Subcutaneous adipose tissue (tissue), 4 donors: Measurements from ENCODE around the gene CPAMD8. TPM values are rescaled to one million over a fixed set of nuclear protein-coding genes. Genes with fewer than 3 reads are reported as not detected.

Source experiments
- CTCF ChIP-seq: fragments of 450-650 bp; IDR thresholded peaks from one replicate; pipeline ENCODE4 v1.5.1; 2016; ENCODE audit warnings: low read depth, mild to moderate bottlenecking, control low read depth, antibody characterized with exemption, moderate library complexity
- total RNA-seq, 4 donors: library from RNA; depleted of rRNA; stranded (reverse); fragments of >200 nt; gene quantifications; one replicate each; pipeline ENCODE4 v1.1.0, GENCODE V29; 2016

Gene CPAMD8
- total RNA-seq, 4 donors from 2014 or later, result 3.7 to 75.5 (median 22.0) TPM

DNA sequence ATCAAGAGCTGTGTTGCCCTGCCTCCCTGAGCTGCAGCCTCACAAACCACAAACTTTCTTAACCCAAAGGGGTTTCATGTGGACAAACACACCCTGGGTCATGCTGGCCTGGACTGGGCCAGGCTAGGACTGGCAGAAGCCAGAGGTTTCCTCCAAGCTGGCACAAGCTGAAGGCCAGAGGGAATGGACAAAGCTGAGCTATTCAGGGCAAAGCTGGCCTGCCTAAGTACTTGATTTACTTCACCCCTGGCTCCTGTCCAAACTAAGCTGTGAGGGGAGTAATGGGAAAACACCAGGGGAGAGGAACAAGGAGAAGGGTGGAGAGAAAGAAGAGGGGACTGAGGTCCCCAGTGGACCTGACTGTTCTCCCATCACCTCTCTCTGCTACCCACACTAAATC is 6.2 kb downstream of the CPAMD8 start:
- no peak for TF ChIP-seq CTCF

DNA sequence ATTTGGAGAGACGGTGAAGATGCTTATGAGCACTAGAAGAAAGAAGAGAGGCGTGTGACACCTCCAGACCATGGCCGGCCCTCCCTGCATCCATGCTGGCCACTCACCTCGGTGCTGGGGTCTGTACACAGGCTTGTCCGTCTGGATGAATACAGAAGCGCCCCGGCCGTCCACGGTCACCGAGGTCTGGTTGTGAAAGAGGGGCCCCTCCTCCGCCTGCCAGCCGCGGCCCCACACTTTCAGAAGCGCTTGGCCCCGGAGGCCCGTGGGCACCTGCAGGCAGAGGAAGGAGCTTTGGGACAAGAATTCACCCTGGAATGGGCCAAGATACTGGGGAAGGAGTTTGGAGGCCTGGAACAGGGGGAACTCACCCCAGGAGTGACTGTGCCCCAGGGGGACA is 15.1 kb downstream of the CPAMD8 start:
- TF ChIP-seq CTCF, result no peak

GRCh38 chr19:17006579-17006978 is 20.0 kb downstream of the CPAMD8 start:
- no peak for TF ChIP-seq CTCF

GRCh38 chr19:17005000-17005399 is 21.6 kb downstream of the CPAMD8 start:
- TF ChIP-seq CTCF, result no peak

- TF ChIP-seq CTCF, result no peak
These were observed 22.2 kb downstream of the CPAMD8 start for GRCh38 chr19:17004386-17004785.

GRCh38 chr19:17002455-17002854 is 24.2 kb downstream of the CPAMD8 start:
- no peak for TF ChIP-seq CTCF

DNA sequence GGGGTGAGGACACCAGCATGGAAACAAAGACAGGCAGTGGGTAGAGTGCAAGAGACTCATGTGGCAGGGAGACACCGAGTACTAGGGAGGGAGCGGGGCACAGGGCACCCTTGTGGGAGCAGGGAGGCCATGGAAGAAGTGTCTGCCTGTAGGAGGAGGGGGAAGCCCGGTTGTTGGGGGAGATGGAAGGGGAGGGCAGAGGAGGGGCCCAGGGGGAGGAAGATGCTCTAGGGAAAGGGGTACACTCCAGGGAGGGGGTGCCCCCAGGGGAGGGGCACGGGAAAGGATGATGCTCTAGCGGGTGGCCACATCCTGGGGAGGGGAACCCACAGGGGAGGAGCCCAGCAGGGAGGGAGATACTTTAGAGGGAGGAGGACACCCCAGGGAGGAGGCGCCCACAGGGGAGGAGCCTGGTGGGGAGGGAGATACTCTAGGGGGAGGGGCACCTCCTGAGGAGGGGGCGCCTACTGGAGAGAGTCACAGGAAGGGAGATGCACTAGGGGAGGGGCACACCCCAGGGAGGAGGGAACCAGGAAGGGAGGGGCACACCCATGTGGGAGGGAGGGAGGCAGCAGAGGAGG is 24.9 kb downstream of the CPAMD8 start:
- no peak for TF ChIP-seq CTCF
